EL (cell line): ENCODE measurements around the gene NPR2.

ENCODE experiments used
- DNase-seq: peaks from one replicate; pipeline ENCODE4 v3.0.0-alpha.2; 2016

The NPR2 gene

GRCh38 chr9:35801328-35802128 is 10.1 kb downstream of the NPR2 start:
- no peak for DNase-seq

- no peak for DNase-seq
Observed at GRCh38 chr9:35806101-35806500, 14.7 kb downstream of the NPR2 start.

GRCh38 chr9:35808433-35808832 is 17.0 kb downstream of the NPR2 start:
- no peak for DNase-seq

GRCh38 chr9:35810122-35810521 is 18.7 kb downstream of the NPR2 start:
- no peak for DNase-seq

- DNase-seq = peak; percentile 30
Observed at GRCh38 chr9:35811381-35812024, 20.1 kb downstream of the NPR2 start.

- peak; percentile 97 for DNase-seq
Observed at GRCh38 chr9:35812025-35812602, 20.7 kb downstream of the NPR2 start, which contains the start of gene SPAG8. Gene SPAG8 (minus strand): TSS chr9:35812262. CDS start chr9:35812147, 115 bp downstream.

GRCh38 chr9:35813434-35814105 is 22.2 kb downstream of the NPR2 start:
- DNase-seq = peak; percentile 50

- DNase-seq = peak; percentile 71
Observed at GRCh38 chr9:35814106-35814840, 22.9 kb downstream of the NPR2 start.

- DNase-seq = peak; percentile 99
Observed at GRCh38 chr9:35814841-35815543, 23.6 kb downstream of the NPR2 start, which contains the start of gene HINT2. Gene HINT2 (minus strand): TSS chr9:35815042. CDS start chr9:35814979, 63 bp downstream.

GRCh38 chr9:35816708-35817107 is 25.3 kb downstream of the NPR2 start:
- peak; percentile 19 for DNase-seq

- no peak for DNase-seq
Observed at GRCh38 chr9:35818341-35818740, 26.9 kb downstream of the NPR2 start.

- peak; percentile 74 for DNase-seq
Observed at GRCh38 chr9:35820076-35820475, 28.7 kb downstream of the NPR2 start.

- DNase-seq = no peak
Observed at GRCh38 chr9:35822926-35823325, 31.5 kb downstream of the NPR2 start.

- DNase-seq = peak; percentile 70
Observed at GRCh38 chr9:35826071-35826701, 34.8 kb downstream of the NPR2 start.

- DNase-seq = peak; percentile 52
Observed at GRCh38 chr9:35827486-35827885, 36.1 kb downstream of the NPR2 start.

- no peak for DNase-seq
Observed at GRCh38 chr9:35828716-35829083, 37.3 kb downstream of the NPR2 start, which contains the start of gene FAM221B. Gene FAM221B (minus strand): TSS chr9:35828732. CDS start chr9:35826161, 2,571 bp downstream.

- DNase-seq = peak; percentile 92
Observed at GRCh38 chr9:35829084-35829763, 37.8 kb downstream of the NPR2 start, which contains the start of gene TMEM8B. Gene TMEM8B (plus strand): TSS chr9:35829228. CDS start chr9:35829448, 220 bp downstream.

GRCh38 chr9:35829764-35830096 is 38.3 kb downstream of the NPR2 start:
- no peak for DNase-seq

GRCh38 chr9:35831040-35831439 is 39.6 kb downstream of the NPR2 start:
- DNase-seq = no peak

GRCh38 chr9:35832814-35833213 is 41.4 kb downstream of the NPR2 start:
- no peak for DNase-seq
